Activated naive CD4-positive, alpha-beta T cell treated with anti-CD3 and anti-CD28 coated beads, Interleukin-2, amount 10 ng/mL, durations not matched to agents 7 days and 5 days (primary cell): ENCODE measurements around the gene NALCN.
A peak's percentile ranks its signal among the peaks of the same experiment; 100 is the strongest.

Source experiments
- CTCF ChIA-PET: fragments of 350-600 bp; sonication (Branson Sonifier 250); formaldehyde crosslinking; loops from one replicate; lab custom pipeline; 2021; ENCODE audit warnings: antibody characterized with exemption; lab: Charles Lee
- DNase-seq: peaks from one replicate; pipeline ENCODE4 v3.0.0-alpha.2; 2020
- H3K27ac Mint-ChIP-seq: one replicate; pipeline ENCODE4 v1.8.0; 2021; ENCODE audit warnings: mild to moderate bottlenecking, moderate library complexity, mixed read lengths
- H3K27me3 Mint-ChIP-seq: one replicate; pipeline ENCODE4 v1.8.0; 2021; ENCODE audit warnings: mild to moderate bottlenecking, mixed read lengths
- H3K36me3 Mint-ChIP-seq: one replicate; pipeline ENCODE4 v1.8.0; 2021; ENCODE audit warnings: mixed read lengths
- H3K4me1 Mint-ChIP-seq: one replicate; pipeline ENCODE4 v1.8.0; 2021; ENCODE audit warnings: mixed read lengths
- H3K4me3 Mint-ChIP-seq: one replicate; pipeline ENCODE4 v1.8.0; 2021; ENCODE audit warnings: mild to moderate bottlenecking, moderate library complexity, mixed read lengths
- H3K9me3 Mint-ChIP-seq: one replicate; pipeline ENCODE4 v1.8.0; 2021; ENCODE audit warnings: mixed read lengths

The NALCN gene

GRCh38 chr13:101146101-101146898 is 270.0 kb downstream of the NALCN start:
- CTCF ChIA-PET, result interaction anchor here (1.8 to 2.8 kb wide), 5 partner anchors 9 to 1410 kb away, joined by 7 to 15 read pairs (median 11); no protein-coding TSS in a partner anchor
- no peaks in the 10 kb centered on the region for H3K4me1 Mint-ChIP-seq
- H3K4me3 Mint-ChIP-seq, result no peak overlapping the region
- no peaks in the 10 kb centered on the region for H3K36me3 Mint-ChIP-seq
- no peak for DNase-seq
- H3K27ac Mint-ChIP-seq, result no peak overlapping the region
- H3K27me3 Mint-ChIP-seq, result peaks cover 19% of the 10 kb centered on the region
- H3K9me3 Mint-ChIP-seq, result no peaks in the 10 kb centered on the region

DNA sequence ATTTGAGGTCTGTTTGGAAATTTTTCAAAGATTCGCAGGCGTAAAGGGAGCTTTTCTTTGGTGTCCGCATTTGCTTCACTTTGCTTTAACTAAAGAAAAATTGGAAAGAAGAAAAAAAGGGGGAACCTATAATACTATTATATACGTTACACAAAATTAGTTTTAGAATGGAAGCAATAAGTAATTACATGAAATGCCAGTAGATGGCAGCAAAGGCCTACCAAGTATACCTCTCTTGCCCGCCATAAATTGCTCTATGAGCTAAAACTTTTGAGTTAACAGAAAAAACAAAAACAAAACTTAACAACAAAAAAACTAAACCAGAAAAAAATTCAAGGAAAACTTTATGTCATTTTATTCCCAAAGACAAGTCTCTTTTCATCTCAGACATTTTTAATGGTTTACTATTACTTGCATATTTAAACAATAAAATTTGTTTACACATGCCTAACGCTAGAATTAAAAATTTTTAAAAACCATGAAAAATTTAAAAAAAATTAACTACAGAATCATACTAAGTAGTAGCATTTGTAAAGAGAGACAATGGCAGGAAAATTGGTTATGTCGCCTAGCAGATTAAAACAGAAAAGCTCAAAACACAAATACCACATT is 271.4 kb downstream of the NALCN start:
- DNase-seq, result peak; percentile 33
- no peaks in the 10 kb centered on the region for H3K4me1 Mint-ChIP-seq
- no peaks in the 10 kb centered on the region for H3K9me3 Mint-ChIP-seq
- no peaks in the 10 kb centered on the region for H3K36me3 Mint-ChIP-seq
- peaks cover 23% of the 10 kb centered on the region for H3K27me3 Mint-ChIP-seq
- CTCF ChIA-PET, result interaction anchor here (0.6 to 2.8 kb wide), 14 partner anchors 10 to 1412 kb away, joined by 3 to 15 read pairs (median 4); no protein-coding TSS in a partner anchor
- no peak overlapping the region for H3K27ac Mint-ChIP-seq
- no peak overlapping the region for H3K4me3 Mint-ChIP-seq

DNA sequence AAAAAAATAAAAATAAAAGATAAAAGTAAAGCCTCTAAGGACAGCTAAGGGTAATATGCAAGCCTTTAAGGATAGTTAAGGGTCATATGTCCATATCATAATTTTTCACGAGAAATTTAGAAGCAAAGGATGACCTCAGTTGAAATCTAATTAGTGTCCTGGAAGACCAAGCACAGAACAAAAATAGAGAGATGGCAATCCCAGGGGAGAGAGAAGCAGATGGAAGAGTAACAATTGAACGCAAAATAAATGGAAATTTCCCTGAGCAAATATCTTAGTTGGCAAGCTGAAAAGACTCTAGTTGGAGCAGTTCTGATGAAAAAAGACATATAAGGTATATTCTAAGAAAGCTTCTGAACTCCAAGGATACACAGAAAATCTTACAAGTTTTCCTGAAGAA is 275.4 kb downstream of the NALCN start:
- H3K27me3 Mint-ChIP-seq, result peaks cover 23% of the 10 kb centered on the region
- no peaks in the 10 kb centered on the region for H3K4me1 Mint-ChIP-seq
- no peaks in the 10 kb centered on the region for H3K9me3 Mint-ChIP-seq
- no peak overlapping the region for H3K4me3 Mint-ChIP-seq
- H3K27ac Mint-ChIP-seq, result no peak overlapping the region
- DNase-seq, result no peak
- H3K36me3 Mint-ChIP-seq, result no peaks in the 10 kb centered on the region
- CTCF ChIA-PET, result no interaction called here

DNA sequence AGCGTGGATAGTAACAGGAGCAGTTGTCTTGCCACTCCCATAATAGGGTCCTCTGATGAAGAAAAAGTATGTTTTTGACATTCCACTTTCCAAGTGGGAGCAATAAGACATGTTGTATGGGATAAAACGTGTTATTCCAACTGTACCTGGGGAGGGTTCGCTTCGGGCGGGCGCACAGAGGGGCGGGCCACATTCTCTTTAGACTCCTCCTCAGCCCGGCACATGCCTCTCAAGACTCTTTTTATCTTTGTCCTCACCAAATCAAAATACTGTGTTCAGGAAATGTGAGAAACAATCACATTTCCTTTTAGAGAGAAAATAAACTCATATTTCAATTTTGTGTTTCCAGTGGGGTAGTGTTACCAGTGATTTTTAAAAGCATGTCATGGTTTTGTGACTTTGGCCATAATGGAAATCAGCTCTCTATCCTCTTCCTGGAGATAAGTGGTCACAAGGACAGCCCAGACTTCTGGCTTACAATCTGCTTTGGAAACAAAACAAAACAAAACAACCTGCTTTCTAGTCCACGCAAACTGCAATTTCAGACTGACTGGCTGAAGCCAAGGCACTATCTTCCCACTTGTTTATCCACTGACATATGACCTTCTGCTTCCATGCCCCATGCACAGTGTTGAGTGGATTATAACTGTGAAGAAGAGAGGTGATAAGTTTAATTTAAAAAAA is 276.1 kb downstream of the NALCN start:
- no peaks in the 10 kb centered on the region for H3K4me1 Mint-ChIP-seq
- no peak overlapping the region for H3K4me3 Mint-ChIP-seq
- DNase-seq, result no peak
- CTCF ChIA-PET, result no interaction called here
- peaks cover 19% of the 10 kb centered on the region for H3K27me3 Mint-ChIP-seq
- H3K27ac Mint-ChIP-seq, result no peak overlapping the region
- H3K9me3 Mint-ChIP-seq, result no peaks in the 10 kb centered on the region
- no peaks in the 10 kb centered on the region for H3K36me3 Mint-ChIP-seq

GRCh38 chr13:101139081-101139480 is 277.2 kb downstream of the NALCN start:
- H3K9me3 Mint-ChIP-seq, result no peaks in the 10 kb centered on the region
- H3K4me3 Mint-ChIP-seq, result no peak overlapping the region
- no peaks in the 10 kb centered on the region for H3K36me3 Mint-ChIP-seq
- CTCF ChIA-PET, result no interaction called here
- DNase-seq, result no peak
- peaks cover 19% of the 10 kb centered on the region for H3K27me3 Mint-ChIP-seq
- H3K4me1 Mint-ChIP-seq, result no peaks in the 10 kb centered on the region
- no peak overlapping the region for H3K27ac Mint-ChIP-seq

DNA sequence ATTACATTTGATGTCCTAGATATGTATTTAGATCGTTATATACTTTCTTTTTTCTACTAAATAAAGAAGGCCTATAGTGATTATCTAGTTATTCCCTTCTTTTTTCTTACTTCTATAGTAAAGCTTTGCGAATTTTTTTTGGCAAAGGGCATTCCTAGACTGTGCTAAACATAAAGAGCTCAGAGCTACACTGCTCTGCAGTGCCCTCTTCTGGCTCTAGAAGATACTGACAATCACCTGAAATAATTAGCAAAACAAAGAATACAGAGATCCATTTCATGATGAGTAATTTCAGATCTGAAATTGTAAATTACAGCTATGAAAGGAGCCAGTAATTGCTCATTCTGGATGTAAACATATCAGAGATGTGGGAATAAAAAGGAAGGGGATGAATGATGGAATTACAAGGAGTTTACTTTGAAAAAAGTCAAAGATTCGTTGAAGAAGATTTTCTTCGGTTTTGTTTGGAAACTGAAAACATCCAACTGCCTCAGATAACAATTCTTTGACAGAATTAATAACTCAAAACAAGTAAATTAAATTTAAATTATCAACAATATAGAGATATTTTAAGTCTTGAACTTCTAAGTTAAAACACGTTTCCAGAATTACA is 288.5 kb downstream of the NALCN start:
- Mint-ChIP-seq H3K27ac (no peak overlapping the region), H3K9me3 (no peaks in the 10 kb centered on the region), H3K36me3 (no peaks in the 10 kb centered on the region), H3K4me1 (no peaks in the 10 kb centered on the region), H3K4me3 (no peak overlapping the region), H3K27me3 (no peaks in the 10 kb centered on the region)
- peak; percentile 43 for DNase-seq
- CTCF ChIA-PET, result interaction anchor here (0.8 to 2.2 kb wide), 7 partner anchors 18 to 555 kb away, joined by 3 to 22 read pairs (median 4); no protein-coding TSS in a partner anchor

- no peak for DNase-seq
- Mint-ChIP-seq H3K9me3 (no peaks in the 10 kb centered on the region), H3K27ac (no peak overlapping the region), H3K36me3 (no peaks in the 10 kb centered on the region), H3K4me3 (no peak overlapping the region), H3K4me1 (no peaks in the 10 kb centered on the region), H3K27me3 (peaks cover 4% of the 10 kb centered on the region)
- CTCF ChIA-PET, result no interaction called here
These were observed 293.3 kb downstream of the NALCN start for GRCh38 chr13:101123028-101123427.

- Mint-ChIP-seq H3K27me3 (peaks cover 4% of the 10 kb centered on the region), H3K4me3 (no peak overlapping the region)
- CTCF ChIA-PET, result interaction anchor here (0.7 kb wide), 1 partner anchor 547 kb away, joined by 5 read pairs; no protein-coding TSS in a partner anchor
These were observed 294.7 kb downstream of the NALCN start for GRCh38 chr13:101121608-101122007.

GRCh38 chr13:101120007-101120406 is 296.3 kb downstream of the NALCN start:
- H3K4me3 Mint-ChIP-seq, result no peak overlapping the region
- no peaks in the 10 kb centered on the region for H3K36me3 Mint-ChIP-seq
- DNase-seq, result no peak
- no peak overlapping the region for H3K27ac Mint-ChIP-seq
- H3K4me1 Mint-ChIP-seq, result no peaks in the 10 kb centered on the region
- peaks cover 4% of the 10 kb centered on the region for H3K27me3 Mint-ChIP-seq
- CTCF ChIA-PET, result no interaction called here
- no peaks in the 10 kb centered on the region for H3K9me3 Mint-ChIP-seq

More at GRCh38 chr13:101121608-101122007, 294.7 kb downstream of the NALCN start:
- Mint-ChIP-seq H3K36me3 (no peaks in the 10 kb centered on the region), H3K27ac (no peak overlapping the region), H3K4me1 (no peaks in the 10 kb centered on the region), H3K9me3 (no peaks in the 10 kb centered on the region)
- no peak for DNase-seq

- H3K4me3 Mint-ChIP-seq, result no peak overlapping the region
- no peaks in the 10 kb centered on the region for H3K4me1 Mint-ChIP-seq
- no peaks in the 10 kb centered on the region for H3K36me3 Mint-ChIP-seq
- H3K27ac Mint-ChIP-seq, result no peak overlapping the region
- peaks cover 7% of the 10 kb centered on the region for H3K27me3 Mint-ChIP-seq
- no peak for DNase-seq
- H3K9me3 Mint-ChIP-seq, result no peaks in the 10 kb centered on the region
- CTCF ChIA-PET, result no interaction called here
These were observed 299.5 kb downstream of the NALCN start for GRCh38 chr13:101116826-101117225.

DNA sequence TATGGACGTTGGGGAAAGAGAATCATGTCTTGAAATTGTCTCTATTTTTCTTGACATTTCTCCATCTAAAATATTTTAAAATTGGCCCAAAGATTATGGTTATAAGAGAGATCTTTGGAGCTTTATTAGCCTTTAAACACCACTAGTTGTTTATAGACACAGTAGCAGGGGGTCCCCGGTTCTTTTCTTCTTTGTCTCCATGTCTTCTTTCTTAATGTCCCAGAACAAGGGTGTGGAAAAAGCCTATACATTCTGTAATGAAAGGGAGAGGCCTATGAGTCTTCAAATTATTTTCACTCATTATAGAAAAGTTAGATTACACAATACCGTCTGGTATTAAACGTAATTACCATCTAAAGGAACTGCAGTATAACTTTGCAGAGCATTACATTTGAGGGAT is 300.0 kb downstream of the NALCN start:
- no peaks in the 10 kb centered on the region for H3K36me3 Mint-ChIP-seq
- peaks cover 7% of the 10 kb centered on the region for H3K27me3 Mint-ChIP-seq
- no peaks in the 10 kb centered on the region for H3K4me1 Mint-ChIP-seq
- no peak for DNase-seq
- no peak overlapping the region for H3K27ac Mint-ChIP-seq
- CTCF ChIA-PET, result no interaction called here
- no peak overlapping the region for H3K4me3 Mint-ChIP-seq
- no peaks in the 10 kb centered on the region for H3K9me3 Mint-ChIP-seq

DNA sequence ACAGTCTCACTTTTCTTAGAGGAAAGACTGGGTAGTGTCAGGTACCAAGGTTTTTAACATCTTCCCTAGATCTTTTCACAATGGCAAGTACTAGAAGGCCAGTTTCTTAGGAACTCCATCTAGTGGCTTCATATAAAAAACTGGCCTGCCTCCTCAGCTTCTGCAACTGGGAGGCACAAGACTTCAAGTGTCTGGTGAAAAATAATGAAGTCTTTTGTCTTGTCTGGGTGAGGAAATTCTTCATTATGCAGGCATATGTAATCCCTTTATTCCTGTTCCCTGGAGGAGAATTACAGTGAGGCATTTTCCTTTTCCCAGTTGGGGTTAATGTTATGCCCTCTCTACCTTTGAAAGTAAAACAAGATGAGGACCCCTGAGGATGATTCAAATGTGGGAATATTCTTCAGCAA is 300.5 kb downstream of the NALCN start:
- Mint-ChIP-seq H3K27ac (no peak overlapping the region), H3K9me3 (no peaks in the 10 kb centered on the region), H3K27me3 (peaks cover 6% of the 10 kb centered on the region), H3K4me3 (no peak overlapping the region), H3K4me1 (no peaks in the 10 kb centered on the region), H3K36me3 (no peaks in the 10 kb centered on the region)
- no peak for DNase-seq
- CTCF ChIA-PET, result no interaction called here

DNA sequence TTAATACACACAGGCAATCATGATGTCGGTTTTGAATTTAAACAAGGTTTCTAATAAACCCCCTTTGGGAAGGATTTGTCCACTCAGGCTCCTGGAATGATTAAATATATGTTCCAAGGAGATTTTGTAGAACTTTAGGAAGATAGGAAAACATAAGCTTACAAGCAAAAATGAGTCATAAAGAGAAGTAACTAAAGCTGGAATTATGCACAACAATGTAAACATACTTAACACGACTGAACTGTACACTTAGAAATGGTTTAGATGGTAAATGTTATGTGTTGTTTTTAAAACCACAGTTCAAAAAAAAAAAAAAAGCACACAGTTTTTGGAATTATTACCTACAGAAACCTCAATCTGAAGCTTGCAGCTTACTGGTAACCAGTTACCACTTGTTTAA is 304.4 kb downstream of the NALCN start:
- no peaks in the 10 kb centered on the region for H3K4me1 Mint-ChIP-seq
- CTCF ChIA-PET, result interaction anchor here (0.7 kb wide), 1 partner anchor 1474 kb away, joined by 3 read pairs; no protein-coding TSS in a partner anchor
- no peak overlapping the region for H3K27ac Mint-ChIP-seq

GRCh38 chr13:101109005-101109404 is 307.3 kb downstream of the NALCN start:
- no peak overlapping the region for H3K4me3 Mint-ChIP-seq
- H3K9me3 Mint-ChIP-seq, result no peaks in the 10 kb centered on the region
- no peak overlapping the region for H3K27ac Mint-ChIP-seq
- CTCF ChIA-PET, result no interaction called here
- no peaks in the 10 kb centered on the region for H3K27me3 Mint-ChIP-seq
- DNase-seq, result no peak
- H3K4me1 Mint-ChIP-seq, result no peaks in the 10 kb centered on the region
- H3K36me3 Mint-ChIP-seq, result no peaks in the 10 kb centered on the region

More for the DNA sequence above, 304.4 kb downstream of the NALCN start:
- no peak overlapping the region for H3K4me3 Mint-ChIP-seq
- peaks cover 3% of the 10 kb centered on the region for H3K27me3 Mint-ChIP-seq
- DNase-seq, result no peak
- H3K9me3 Mint-ChIP-seq, result no peaks in the 10 kb centered on the region
- H3K36me3 Mint-ChIP-seq, result no peaks in the 10 kb centered on the region
